Stimulated activated CD8-positive, alpha-beta memory T cell treated with anti-CD3 and anti-CD28 coated beads, Interleukin-12 subunit alpha, Interleukin-12 subunit beta, amount 100 ng/mL, for 24 hours (primary cell): ENCODE results near the gene CLIP2.
"Not testable (repeated sequence)": the region's sequence is repeated elsewhere in the genome, so short reads cannot be mapped to it uniquely, and the experiment has no call there.

Experiments used
- DNase-seq: peaks from one replicate; pipeline ENCODE4 v3.0.0-alpha.2; 2020; ENCODE audit errors: extremely low read depth

CLIP2 gene

GRCh38 chr7:74289018-74289658, at the start of gene CLIP2:
TSS of gene CLIP2 (plus strand) at chr7:74289407. CDS start at chr7:74317547, 28,140 bp downstream.
- DNase-seq = peak; percentile 48

GRCh38 chr7:74240482-74240881, 48.7 kb upstream of the CLIP2 start:
- DNase-seq = no peak

GRCh38 chr7:74242122-74242443, 47.1 kb upstream of the CLIP2 start:
- DNase-seq = no peak

GRCh38 chr7:74246497-74246896, 42.7 kb upstream of the CLIP2 start:
- DNase-seq = no peak

GRCh38 chr7:74248156-74248555, 41.1 kb upstream of the CLIP2 start:
- DNase-seq = no peak

GRCh38 chr7:74249058-74249457, 40.1 kb upstream of the CLIP2 start:
- DNase-seq = not testable (repeated sequence)

- no peak for DNase-seq
These were observed 36.3 kb upstream of the CLIP2 start for GRCh38 chr7:74252893-74253292.

GRCh38 chr7:74253331-74253730, 35.9 kb upstream of the CLIP2 start:
- no peak for DNase-seq

- no peak for DNase-seq
These were observed 35.4 kb upstream of the CLIP2 start for GRCh38 chr7:74253835-74254128.

- peak; percentile 87 for DNase-seq
These were observed 34.9 kb upstream of the CLIP2 start, which contains the start of gene RFC2 for GRCh38 chr7:74254129-74254857. TSS of gene RFC2 (minus strand) at chr7:74254399. CDS start at chr7:74254383, 16 bp downstream.

- no peak for DNase-seq
These were observed 34.3 kb upstream of the CLIP2 start for GRCh38 chr7:74254858-74255379.

GRCh38 chr7:74255461-74255860, 33.7 kb upstream of the CLIP2 start:
- DNase-seq = not testable (repeated sequence)

- no peak for DNase-seq
These were observed 32.5 kb upstream of the CLIP2 start for GRCh38 chr7:74256491-74257408.

GRCh38 chr7:74258639-74259038, 30.6 kb upstream of the CLIP2 start:
- no peak for DNase-seq

- no peak for DNase-seq
These were observed 26.4 kb upstream of the CLIP2 start for GRCh38 chr7:74262639-74263398.

- no peak for DNase-seq
These were observed 25.6 kb upstream of the CLIP2 start for GRCh38 chr7:74263399-74264120.

- no peak for DNase-seq
These were observed 22.8 kb upstream of the CLIP2 start for GRCh38 chr7:74266191-74266963.

- no peak for DNase-seq
These were observed 21.2 kb upstream of the CLIP2 start for GRCh38 chr7:74267756-74268565.

- no peak for DNase-seq
These were observed 19.4 kb upstream of the CLIP2 start for GRCh38 chr7:74269757-74270277.
